Upper lobe of left lung (tissue), 4 donors: ENCODE results near the gene RAB33A.

Experiments used
- CTCF ChIP-seq, 6 experiments: fragments of 450-650 bp in 4 of 6; fragments of 200-600 bp in 2 of 6; sonication (generic) in 2 of 6; IDR thresholded peaks; one replicate each; pipeline ENCODE4 v1.5.1; 2016 to 2019; ENCODE audit warnings: antibody characterized with exemption in 6 of 6
- EP300 ChIP-seq, 4 donors: sonication (generic); formaldehyde crosslinking; IDR thresholded peaks; one replicate each; pipeline ENCODE4 v1.5.1; 2017; ENCODE audit warnings: antibody characterized with exemption in 4 of 4, control low read depth in 2 of 4
- POLR2A ChIP-seq, 4 donors: fragments of 450-650 bp; IDR thresholded peaks; one replicate each; pipeline ENCODE4 v1.5.1; 2016 to 2017; ENCODE audit warnings: antibody characterized with exemption in 4 of 4, mild to moderate bottlenecking in 2 of 4

- TF ChIP-seq POLR2A (IDR thresholded peaks at IDR 0.05) (no peak), EP300 (IDR thresholded peaks at IDR 0.05) (no peak), CTCF (IDR thresholded peaks at IDR 0.05) (no peak)
Measured at GRCh38 chrX:130136496-130136895, 35.3 kb upstream of the RAB33A start.
